Kidney (tissue), 14 donors: ENCODE results near the gene DLGAP1. TPM values are rescaled to one million over a fixed set of nuclear protein-coding genes. Genes with fewer than 3 reads are reported as not detected.

Experiments used
- DNase-seq, 5 donors: peaks; one replicate each; pipeline ENCODE4 v3.0.0-alpha.2; 2013 to 2020
- FAIRE-seq: peaks from 2 replicates; lab custom pipeline; 2012; peaks lifted over from hg19 to GRCh38; lab: Jason Lieb, UNC
- H3K27ac ChIP-seq, 2 donors: one replicate each; pipeline ENCODE4 v1.7.0; 2013; ENCODE audit warnings: low read depth in 2 of 2, low read length in 2 of 2, inconsistent platforms in 1 of 2
- H3K27me3 ChIP-seq: one replicate; pipeline ENCODE4 v1.7.1; 2013; ENCODE audit warnings: low read length, inconsistent platforms; ENCODE audit not compliant: control insufficient read depth, insufficient read depth
- H3K36me3 ChIP-seq, 3 donors: one replicate each; pipeline versions ENCODE4 v1.7.0 to v1.7.1; 2013; ENCODE audit warnings: low read length in 3 of 3, control low read depth in 1 of 3, inconsistent platforms in 1 of 3; ENCODE audit not compliant: insufficient read depth in 3 of 3, control insufficient read depth in 2 of 3
- H3K4me1 ChIP-seq, 3 donors: one replicate each; pipeline versions ENCODE4 v1.7.0 to v1.7.1; 2013; ENCODE audit warnings: low read length in 3 of 3, inconsistent platforms in 1 of 3, low read depth in 1 of 3; ENCODE audit not compliant: control insufficient read depth in 2 of 3, insufficient read depth in 2 of 3
- H3K4me3 ChIP-seq, 3 donors: one replicate each; pipeline versions ENCODE4 v1.7.0 to v1.8.1; 2013; ENCODE audit warnings: low read length in 3 of 3, control low read depth in 1 of 3, inconsistent platforms in 1 of 3
- H3K9ac ChIP-seq, 3 donors: one replicate each; pipeline versions ENCODE4 v1.7.0 to v1.7.1; 2013; ENCODE audit warnings: low read length in 3 of 3, control low read depth in 1 of 3, inconsistent platforms in 1 of 3
- H3K9me3 ChIP-seq, 3 donors: one replicate each; pipeline versions ENCODE4 v1.7.0 to v1.7.1; 2013; ENCODE audit warnings: low read length in 3 of 3, control low read depth in 1 of 3, inconsistent platforms in 1 of 3; ENCODE audit not compliant: control insufficient read depth in 2 of 3, insufficient read depth in 1 of 3
- intact Hi-C: fragments of 100-400 bp; cut with DNase I; formaldehyde crosslinking; loops from one replicate; pipeline ENCODE4 v1.11.1; 2022
- polyA plus RNA-seq: library from polyadenylated mRNA; stranded (reverse); fragments of 350-450 nt; fragmentation: Illumina TruSeq; extraction: RNeasy Lipid Tissue Mini Kit (QIAGEN cat#74804); gene quantifications from one replicate; pipeline ENCODE4 v1.2.3, GENCODE V29; 2014; ENCODE audit warnings: low read depth, low replicate concordance; ENCODE audit not compliant: insufficient read depth
- total RNA-seq: library from RNA; stranded (reverse); fragmentation: NEBNext Ultra II Directional; extraction: Animal tissue kit (Norgen Biotek cat#: 25700); gene quantifications from one replicate; pipeline ENCODE4 v1.2.1, GENCODE V29; 2021
- TF ChIP-seq, protein P1 (sequence below): IDR thresholded peaks from 3 replicates; pipeline ENCODE4 v1.5.1; 2012; ENCODE audit warnings: mild to moderate bottlenecking, moderate library complexity, borderline replicate concordance; ENCODE audit not compliant: insufficient read depth; ENCODE audit errors: extremely low read depth
- donor health status: control.
- donor health status: control.
- donor health status: control.
- donor health status: control.
- donor health status: control.
- donor health status: DM: yes; HTN: yes; CAD: no.
- donor health status: Normal renal cell carcinoma (clear cell type).

DLGAP1 gene
- total and polyA plus RNA-seq, 2 donors from 2014 or later: 1.2 to 32.8 TPM

DNA sequence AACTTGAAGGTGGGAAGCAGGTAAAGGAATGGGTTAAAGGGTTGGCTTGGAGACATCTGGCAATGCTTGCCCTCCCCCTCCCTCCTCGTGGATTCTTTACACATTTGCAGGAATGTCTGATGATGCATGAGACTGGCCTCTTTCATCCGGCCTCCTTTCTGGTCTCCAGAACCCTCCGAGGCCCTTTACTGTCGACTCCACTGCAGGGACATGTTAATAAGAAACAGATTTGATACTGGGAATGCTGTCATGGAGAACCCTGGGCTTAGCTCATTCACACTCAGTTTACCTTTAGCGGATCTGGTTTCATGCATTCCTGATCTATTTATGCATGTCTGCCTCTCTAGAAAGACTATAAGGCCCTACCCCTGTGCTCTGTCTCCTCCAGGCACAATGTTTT lies 766.4 kb downstream of the DLGAP1 start:
- Histone ChIP-seq H3K36me3 (no peaks in the 10 kb centered on the region), H3K9ac (no peak overlapping the region), H3K9me3 (no peaks in the 10 kb centered on the region), H3K4me1 (peaks cover 2 to 7% (median 3%) of the 10 kb centered on the region in 3 donors), H3K27me3 (no peaks in the 10 kb centered on the region), H3K27ac (no peak overlapping the region), H3K4me3 (no peak overlapping the region)
- DNase-seq (peak in 4 of 5 donors; percentile 74 to 88 (median 80)), FAIRE-seq (no peak)
- intact Hi-C loops: no loop called here
- TF ChIP-seq, protein P1, sequence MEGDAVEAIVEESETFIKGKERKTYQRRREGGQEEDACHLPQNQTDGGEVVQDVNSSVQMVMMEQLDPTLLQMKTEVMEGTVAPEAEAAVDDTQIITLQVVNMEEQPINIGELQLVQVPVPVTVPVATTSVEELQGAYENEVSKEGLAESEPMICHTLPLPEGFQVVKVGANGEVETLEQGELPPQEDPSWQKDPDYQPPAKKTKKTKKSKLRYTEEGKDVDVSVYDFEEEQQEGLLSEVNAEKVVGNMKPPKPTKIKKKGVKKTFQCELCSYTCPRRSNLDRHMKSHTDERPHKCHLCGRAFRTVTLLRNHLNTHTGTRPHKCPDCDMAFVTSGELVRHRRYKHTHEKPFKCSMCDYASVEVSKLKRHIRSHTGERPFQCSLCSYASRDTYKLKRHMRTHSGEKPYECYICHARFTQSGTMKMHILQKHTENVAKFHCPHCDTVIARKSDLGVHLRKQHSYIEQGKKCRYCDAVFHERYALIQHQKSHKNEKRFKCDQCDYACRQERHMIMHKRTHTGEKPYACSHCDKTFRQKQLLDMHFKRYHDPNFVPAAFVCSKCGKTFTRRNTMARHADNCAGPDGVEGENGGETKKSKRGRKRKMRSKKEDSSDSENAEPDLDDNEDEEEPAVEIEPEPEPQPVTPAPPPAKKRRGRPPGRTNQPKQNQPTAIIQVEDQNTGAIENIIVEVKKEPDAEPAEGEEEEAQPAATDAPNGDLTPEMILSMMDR: no peak

DNA sequence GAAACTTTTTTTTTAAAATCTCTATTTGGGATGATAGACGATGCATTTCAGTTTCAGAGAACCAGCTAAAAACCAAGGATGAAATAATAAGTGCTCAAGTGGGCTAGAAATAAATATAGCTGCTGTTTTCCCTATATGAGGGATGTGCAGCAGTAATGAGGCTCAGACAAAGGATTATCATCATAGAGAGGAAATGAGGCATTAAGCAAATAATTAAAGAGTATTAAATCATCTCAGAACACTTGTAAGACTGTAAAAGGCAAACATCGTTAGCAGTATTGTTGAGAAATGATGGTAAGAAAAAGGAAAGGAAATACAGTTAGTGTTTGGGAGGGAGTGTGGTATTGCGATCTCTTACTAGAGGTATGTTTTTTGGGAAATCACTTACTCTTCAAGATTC lies 771.6 kb downstream of the DLGAP1 start:
- no peaks in the 10 kb centered on the region for H3K27me3 ChIP-seq
- TF ChIP-seq, protein P1: no peak
- no peak overlapping the region for H3K4me3 ChIP-seq
- peaks cover 0 to 3% (median 0%) of the 10 kb centered on the region in 3 donors for H3K4me1 ChIP-seq
- H3K9ac ChIP-seq: no peak overlapping the region
- no peak overlapping the region for H3K27ac ChIP-seq
- intact Hi-C loops: no loop called here
- no peaks in the 10 kb centered on the region for H3K9me3 ChIP-seq
- DNase-seq (no peak), FAIRE-seq (no peak)
- no peaks in the 10 kb centered on the region for H3K36me3 ChIP-seq

DNA sequence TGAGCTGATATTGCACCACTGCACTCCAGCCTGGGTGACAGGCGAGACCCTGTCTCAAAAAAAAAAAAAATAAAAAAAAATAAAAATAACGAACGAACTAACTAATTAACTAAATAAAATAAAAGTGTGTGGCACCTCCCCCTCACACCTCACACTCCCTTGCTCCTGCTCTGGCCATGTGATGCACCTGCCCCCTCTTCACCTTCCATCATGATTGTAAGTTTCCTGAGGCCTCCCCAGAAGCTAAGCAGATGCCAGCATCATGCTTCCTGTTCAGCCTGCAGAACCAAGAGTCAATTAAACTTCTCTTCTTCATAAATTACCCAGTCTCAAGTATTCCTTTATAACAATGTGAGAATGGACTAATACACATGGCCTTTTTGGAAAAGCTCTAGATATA lies 773.0 kb downstream of the DLGAP1 start:
- no peak overlapping the region for H3K4me3 ChIP-seq

More for the DNA sequence above, 773.0 kb downstream of the DLGAP1 start:
- TF ChIP-seq, protein P1: no peak
- intact Hi-C loops: no loop called here
- H3K27me3 ChIP-seq: no peaks in the 10 kb centered on the region
- no peaks in the 10 kb centered on the region for H3K36me3 ChIP-seq
- H3K4me1 ChIP-seq: no peaks in the 10 kb centered on the region
- H3K9ac ChIP-seq: no peak overlapping the region
- no peaks in the 10 kb centered on the region for H3K9me3 ChIP-seq
- FAIRE-seq (no peak), DNase-seq (no peak)
- no peak overlapping the region for H3K27ac ChIP-seq
